ENCODE results near the gene SLC25A41.
"Not testable (repeated sequence)": the region's sequence is repeated elsewhere in the genome, so short reads cannot be mapped to it uniquely, and the experiment has no call there.

SLC25A41 gene

DNA sequence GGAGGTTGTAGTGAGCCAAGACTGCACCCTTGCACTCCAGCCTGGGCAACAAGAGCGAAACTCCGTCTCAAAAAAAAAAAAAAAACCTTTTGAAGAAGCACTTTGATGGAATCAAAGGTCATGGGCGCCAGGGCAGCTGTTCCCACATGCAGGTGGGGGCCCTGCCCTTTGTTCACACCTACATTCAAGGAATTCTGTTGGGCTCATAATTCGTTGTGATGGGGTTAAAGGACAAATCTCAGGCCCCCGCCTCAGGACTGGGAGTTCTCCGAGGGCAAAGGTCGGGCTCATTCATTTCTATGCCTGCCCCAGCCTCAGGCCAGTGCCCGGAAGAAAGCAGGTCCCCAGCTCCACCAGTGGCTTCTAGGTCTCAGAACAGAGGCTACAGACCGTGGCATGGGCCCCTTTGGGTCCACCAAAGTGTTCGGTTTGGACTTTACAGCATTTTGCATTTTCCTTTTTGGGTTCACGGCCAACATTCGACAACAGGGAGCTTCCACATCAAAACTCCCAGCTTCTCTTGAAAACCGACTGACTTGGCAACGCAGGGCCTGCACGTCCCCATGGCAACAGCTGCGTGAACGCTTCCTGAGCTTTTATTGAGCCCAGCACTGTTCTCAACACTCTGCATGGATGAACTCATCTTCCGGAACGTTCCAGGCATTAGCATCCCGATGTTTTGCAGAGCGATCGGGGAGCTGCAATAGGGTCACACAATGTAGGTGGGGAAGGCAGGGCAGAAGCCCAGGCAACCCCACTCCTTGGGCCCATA, 30.5 kb downstream of the SLC25A41 start:
- DNase-seq, result no peak

DNA sequence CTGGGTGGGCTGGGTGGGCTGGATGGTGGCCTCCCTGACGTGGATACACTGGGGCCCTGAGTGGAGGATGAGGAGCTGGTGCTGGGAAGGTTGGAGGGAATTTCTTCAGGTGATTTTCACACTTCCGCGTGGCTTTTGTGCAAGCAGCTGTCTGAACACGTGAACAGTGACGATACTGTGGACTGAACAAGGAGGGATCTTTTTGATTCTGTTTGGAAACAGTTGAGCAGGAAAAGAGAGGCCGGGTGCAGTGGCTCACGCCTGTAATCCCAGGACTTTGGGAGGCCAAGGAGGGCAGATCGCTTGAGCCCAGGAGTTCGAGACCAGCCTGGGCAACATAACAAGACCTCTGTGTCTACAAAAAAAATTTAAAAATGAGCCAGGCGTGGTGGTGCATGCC, 31.5 kb downstream of the SLC25A41 start:
- DNase-seq, result no peak

DNA sequence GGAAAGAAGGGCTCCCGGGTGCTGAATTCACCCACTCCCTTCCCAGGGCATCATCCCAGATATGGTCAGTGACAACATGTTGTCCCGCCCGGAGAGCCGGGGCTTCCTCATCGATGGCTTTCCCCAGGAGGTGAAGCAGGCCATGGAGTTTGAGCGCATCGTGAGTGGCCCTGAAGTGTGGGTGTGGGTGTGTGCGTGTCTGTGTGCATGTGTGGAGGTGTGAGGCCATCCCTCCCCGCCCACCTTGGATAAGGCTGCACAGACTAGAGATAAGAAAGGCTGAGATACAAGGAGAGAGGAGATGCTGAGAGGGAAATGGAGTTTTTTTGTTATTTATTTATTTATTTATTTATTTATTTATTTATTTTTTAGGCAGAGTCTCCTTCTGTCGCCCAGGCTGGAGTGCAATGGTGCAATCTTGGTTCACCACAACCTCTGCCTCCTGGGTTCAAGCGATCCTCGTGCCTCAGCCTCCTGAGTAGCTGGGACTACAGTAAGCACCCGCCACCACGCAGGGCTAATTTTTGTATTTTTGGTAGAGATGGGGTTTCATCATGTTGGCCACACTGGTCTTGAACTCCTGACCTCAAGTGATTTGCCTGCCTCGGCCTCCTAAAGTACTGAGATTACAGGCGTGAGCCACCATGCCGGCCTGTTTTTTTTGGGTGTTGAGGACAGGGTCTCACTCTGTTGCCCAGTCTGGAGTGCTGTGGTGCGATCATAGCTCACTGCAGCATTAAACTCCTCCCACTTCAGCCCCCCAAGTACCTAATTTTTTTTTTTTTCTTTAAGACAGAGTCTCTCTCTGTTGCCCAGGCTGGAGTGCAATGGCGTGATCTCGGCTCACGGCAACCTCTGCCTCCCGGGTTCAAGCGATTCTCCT, 33.3 kb downstream of the SLC25A41 start:
- not testable (repeated sequence) for DNase-seq

DNA sequence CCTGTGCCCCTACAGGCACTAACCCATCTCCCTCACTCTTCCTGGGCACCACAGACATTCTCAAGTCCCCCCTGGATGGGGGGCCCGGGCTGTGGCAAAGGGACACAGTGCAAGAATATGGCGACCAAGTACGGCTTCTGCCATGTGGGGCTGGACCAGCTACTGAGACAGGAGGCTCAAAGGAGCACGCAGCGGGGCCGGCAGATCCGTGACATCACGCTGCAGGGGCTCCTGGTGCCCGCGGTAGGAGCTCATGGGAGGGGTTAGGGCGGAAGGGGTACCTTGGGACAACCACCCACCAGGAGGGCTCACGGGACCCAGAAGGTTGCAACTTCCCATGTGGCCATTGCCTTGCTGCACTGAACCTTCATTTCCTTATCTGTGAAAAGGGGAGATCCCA, 37.3 kb downstream of the SLC25A41 start:
- no peak for DNase-seq

DNA sequence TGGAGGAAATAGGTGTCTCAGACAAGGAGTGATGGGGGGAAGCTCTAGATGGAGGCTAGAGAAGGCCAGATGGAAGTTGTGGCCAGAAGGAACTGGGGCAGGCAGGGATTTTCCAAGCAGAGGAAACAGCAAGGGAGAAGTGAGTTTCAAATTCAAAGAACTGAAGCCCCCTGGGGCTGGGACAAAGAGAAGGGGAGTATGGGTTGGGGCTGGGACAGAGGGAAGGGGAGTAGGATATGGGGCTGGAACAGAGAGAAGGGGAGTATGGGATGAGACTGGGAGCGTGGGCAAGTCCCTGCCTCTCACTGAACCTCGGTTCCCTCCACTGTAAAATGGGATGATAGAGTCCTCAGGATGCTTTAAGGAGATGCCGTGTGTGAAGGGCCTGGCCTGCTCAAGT, 38.7 kb downstream of the SLC25A41 start:
- no peak for DNase-seq

DNA sequence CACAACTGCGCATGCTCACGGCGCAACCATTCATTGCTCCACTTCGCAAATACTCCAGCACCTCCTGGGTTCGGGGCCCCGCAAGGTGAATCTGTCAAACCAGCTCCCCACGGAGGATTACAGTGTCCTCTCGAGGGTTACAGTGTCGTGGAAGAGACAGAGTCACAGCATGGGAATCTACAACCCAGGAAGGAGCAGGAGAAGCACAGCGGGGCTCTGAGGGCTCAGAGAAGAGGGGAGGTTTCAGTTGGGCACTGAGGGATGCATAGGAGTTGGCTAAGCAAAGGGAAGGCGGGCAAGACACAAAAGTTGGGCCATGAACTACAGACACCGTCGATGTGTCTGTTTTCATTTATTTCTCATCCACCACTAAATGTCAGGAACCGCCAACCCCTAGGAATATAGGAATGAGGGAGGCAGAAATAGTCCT, 39.6 kb downstream of the SLC25A41 start:
- DNase-seq, result peak in 1 of 6 experiments; percentile 67

DNA sequence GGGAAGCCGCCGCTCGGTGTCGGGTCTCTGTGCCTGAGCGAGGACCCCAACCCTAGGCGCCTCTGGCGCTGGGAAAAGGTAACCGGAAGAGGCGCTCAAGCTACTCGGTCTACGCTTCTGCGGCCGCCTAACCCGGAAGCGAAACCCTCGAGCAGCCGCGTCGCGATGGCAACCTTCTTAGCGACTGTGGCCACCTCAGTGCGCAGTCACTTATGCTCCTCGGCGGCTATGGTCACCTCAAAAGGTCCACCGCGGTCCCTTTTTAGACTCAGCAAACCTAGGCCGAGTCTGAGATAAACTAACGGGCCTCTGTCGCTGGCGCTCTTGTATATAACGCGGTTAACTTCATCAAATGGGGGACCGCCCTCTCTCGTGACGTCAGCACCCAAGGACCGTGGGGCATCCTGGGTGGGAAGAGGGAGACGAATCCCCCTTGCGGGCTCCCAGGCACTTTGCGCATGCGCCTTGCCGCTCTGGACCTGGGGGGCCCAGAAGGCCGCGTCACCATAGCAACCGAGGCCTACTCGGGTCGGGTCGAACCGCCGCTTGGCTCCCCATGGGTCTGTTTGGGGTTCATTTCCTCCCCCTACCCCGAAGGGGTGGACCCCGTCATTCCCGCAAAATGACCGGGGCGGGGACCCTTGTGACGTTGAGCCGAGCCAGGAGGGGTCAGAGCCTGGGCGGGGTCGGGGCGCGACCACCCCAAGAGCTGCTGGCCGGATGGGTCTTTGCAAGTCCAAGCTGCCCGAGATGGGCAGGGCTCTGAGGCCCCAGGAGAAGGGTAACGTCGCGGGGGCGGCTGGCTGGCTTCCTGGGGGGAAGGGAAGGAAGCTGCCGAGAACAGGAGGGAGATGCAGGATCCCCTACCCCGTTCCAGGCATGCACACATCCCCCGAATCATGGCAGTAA, 40.2 kb downstream of the SLC25A41 start, which contains the start of gene GTF2F1:
Gene GTF2F1 (minus strand): TSS at position 91 of the 909 bp plus-strand sequence. CDS start 169 bp downstream, outside the sequence.
- DNase-seq, result peak; percentile 90 to 94 (median 93)

DNA sequence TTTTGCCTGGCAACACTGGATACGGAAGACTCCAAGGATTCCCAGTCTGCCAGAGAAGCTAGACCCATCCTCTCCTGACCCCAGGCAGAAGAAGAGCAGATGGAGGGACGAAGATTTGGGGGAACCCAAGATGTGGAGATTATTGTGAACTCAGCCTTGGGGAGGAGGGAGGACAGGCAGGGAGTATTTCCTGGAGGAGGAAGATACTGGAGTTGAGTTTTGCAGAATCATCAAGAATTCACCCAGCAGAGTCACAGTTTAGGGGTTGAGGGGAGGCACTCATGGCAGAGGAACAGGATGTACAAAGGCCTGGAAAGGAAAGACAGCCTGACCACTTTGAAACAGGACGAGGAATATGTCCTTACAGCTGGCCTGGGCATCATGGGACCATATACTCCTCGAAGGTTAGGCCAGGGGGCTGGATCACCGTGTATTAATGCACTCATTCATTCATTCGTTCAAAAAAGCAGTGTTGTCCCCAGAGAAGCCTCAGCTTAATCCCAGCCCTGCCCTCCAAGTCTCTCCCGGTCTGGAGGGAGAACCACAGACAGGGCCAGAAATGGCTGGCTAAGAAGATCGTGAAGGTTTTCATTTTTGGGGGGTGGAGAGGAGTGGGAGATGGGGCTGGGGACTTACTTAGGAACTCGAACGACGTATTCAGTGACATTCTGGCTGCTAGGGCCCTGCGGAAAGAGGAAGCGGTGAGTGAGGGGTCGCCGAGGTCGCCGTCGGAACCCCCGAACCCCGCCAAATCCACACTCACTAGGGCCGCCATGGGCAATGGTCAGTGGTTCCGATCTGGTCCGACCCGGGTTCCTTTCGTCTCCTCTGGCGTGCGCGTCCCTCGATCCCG, 41.1 kb downstream of the SLC25A41 start:
- no peak for DNase-seq

DNA sequence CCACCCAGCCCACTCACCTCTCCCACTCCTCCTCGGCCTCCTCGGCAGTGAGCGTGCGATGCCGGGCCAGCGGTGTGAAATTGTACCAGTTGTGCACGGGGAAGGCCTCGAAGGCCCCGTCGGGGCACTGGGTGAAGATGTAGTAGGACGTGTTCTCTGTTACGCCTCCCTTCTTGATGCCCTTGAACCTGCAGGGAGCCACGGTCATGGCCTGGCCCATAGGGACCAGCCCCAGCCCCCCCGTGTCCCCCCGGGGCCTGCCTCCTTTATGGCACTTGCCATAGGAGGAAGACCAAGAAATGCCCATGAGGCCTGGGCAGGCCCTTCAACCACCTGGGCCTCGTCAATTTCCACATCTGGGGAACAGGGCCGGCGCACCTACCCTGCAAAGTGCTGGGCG, 46.2 kb downstream of the SLC25A41 start:
- DNase-seq, result no peak

DNA sequence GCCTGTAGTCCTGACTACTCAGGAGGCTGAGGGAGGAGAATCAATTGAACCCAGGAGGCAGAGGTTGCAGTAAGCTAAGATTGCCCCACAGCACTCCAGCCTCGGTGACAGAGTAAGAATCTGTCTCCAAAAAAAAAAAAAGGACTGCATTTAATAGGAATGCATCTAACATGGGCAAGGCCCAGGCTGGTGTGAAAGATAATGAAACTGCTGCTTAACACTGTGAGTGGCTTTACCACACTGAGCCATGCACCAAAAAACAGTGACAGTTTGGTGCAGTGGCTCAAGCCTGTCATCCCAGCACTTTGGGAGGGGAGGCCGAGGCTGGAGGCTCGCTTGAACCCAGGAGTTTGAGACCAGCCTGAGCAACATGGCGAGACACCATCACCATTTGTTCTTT, 49.2 kb downstream of the SLC25A41 start:
- DNase-seq, result no peak

DNA sequence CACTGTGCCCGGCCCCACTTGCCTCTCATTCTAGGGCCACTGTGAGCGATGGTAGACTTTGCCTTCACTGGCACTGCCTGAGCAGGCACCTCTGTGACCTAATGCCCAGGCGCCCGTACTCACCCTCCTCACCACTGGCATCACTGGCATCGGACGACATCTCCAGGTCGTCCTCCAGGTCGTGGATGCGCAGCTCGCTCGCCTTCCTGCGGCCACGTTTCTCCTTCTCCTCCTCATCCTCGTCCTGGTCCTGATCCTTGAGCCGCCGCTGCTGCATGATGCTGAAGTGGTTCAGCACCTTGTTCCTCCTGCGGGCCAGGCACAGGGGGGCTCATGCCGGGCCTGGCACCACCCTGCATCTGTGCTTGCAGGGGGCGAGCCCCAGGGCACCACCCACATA, 50.4 kb downstream of the SLC25A41 start:
- no peak for DNase-seq

DNA sequence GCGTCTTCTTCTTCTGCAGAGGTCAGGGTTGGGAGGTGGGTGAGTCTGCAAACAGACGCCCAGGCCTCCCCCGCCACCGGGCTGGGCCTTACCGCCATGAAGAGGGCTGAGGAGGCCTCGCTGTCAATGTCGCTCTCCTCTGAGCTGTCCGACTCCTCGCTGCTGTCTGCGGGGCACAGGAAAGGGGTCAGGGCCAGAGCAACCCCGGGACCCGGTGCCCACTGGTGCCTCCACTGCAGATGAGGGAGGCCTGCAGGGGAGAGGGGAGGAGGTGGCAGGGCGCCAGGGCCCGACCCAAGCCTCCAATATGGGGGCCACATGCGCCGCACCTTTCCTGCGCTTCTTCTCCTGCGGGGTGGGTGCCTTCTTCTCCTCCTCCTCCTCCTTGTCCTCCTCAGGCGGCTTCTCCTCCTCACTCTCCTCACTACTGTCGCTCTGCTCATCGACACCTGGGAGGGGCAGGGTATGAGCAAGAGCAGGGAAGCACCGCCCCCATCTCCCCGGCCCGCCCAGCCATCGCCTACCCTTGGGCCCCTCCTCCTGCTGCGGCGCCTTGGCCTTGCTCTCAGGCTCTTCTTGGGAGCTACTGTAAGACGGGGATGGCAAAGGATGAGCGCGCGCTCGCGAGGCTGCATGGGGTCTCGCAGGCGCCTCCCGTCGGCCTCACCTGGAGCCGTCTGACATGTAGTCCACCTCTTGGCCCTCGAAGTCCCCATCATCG, 52.4 kb downstream of the SLC25A41 start:
- DNase-seq, result no peak

DNA sequence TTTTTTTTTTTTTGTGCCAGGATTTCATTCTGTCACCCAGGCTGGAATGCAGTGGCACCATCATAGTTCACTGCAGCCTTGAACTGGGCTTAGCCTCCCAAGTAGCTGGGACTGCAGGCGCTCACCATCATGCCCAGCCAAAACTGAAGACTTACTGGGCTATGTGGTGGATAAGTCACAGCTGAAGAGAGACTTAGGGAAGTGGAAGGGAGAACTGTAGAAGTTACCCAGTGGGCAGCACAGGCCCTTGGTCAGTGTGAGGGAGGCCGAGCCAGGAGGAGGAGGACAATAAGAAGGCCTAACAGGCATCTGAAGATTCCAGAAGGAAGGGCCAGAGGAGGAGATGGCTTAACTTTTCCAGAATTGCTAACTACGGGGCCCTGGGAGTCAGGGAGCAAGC, 53.8 kb downstream of the SLC25A41 start:
- DNase-seq, result no peak

DNA sequence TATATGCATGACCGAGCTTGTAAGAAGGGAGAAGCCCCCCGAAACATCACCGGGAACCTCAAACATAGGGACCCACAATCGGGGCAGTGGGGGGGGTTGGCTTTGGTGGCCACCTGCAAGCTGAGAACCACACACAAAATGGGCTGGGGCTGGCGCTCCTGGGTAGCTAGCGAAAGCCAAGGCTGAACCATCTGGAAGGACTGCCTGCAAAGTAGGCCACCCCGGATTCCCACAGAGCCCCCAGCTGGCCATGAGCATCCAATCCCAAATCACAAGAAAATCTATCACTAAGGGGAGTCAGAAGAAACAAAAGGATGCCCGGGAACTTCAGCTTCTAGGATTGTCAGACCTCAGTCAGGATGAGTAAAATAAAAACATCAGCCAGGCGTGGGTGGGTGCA, 55.1 kb downstream of the SLC25A41 start:
- no peak for DNase-seq

DNA sequence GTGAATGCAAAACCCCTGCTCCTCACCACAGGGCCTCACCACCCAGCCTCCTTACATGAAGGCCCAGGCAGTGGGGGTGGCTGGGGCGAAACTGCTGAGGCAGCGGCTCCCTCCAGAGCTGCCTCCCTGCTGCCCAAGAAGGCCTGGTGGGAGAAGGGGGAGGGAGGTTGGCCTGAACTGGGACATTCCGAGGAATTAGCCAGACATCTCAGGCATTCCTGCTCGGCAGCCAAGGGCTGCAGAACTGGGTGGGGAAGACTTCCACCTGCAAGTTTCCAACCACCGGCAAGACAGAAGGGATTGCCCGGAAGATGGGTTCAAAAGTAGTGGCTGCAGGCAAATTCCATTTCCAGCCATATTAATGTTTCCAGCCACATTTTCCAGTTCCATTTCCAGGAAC, 55.5 kb downstream of the SLC25A41 start:
- DNase-seq, result no peak

DNA sequence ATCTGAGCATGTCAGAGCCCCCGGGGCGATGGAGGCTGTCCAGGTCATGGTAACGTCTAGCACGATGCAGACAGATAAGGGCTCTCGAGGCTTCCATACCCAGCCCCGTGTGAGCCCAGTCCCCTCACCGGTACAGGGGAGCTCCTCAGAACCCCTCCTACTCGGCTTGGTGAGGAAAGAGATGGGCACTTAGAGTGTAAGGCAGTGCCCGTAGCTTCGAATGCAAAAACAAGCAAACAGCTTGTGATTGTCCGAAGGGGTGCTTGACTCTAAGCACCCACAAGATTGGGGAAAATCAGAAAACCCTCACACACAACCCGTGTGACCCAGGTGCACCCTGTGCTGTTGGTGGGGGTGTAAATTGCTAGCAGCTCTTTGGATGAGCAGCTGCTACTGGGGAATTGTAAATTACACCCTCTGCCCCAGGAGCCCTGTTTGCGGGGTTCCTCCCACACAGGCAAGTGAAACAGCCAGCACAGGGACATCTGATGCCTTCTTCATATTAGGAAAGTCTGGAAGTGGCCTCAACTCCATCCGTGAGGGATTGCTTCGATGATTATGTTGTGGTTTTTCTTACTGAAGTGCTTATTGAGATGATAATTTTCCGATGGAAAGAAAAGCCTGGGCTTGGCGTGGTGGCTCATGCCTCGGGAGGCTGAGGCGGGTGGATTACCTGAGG, 56.9 kb downstream of the SLC25A41 start:
- no peak for DNase-seq

Data from stimulated activated naive CD4-positive, alpha-beta T cell (primary cell).